T1000 (cell line): ENCODE results near the gene TSFM.
"Not testable (repeated sequence)": the region's sequence is repeated elsewhere in the genome, so short reads cannot be mapped to it uniquely, and the experiment has no call there.

Experiments
- DNase-seq: peaks from one replicate; lab custom pipeline; 2025; ENCODE audit warnings: mixed read lengths; lab: John Stamatoyannopoulos, UW

Gene TSFM

DNA sequence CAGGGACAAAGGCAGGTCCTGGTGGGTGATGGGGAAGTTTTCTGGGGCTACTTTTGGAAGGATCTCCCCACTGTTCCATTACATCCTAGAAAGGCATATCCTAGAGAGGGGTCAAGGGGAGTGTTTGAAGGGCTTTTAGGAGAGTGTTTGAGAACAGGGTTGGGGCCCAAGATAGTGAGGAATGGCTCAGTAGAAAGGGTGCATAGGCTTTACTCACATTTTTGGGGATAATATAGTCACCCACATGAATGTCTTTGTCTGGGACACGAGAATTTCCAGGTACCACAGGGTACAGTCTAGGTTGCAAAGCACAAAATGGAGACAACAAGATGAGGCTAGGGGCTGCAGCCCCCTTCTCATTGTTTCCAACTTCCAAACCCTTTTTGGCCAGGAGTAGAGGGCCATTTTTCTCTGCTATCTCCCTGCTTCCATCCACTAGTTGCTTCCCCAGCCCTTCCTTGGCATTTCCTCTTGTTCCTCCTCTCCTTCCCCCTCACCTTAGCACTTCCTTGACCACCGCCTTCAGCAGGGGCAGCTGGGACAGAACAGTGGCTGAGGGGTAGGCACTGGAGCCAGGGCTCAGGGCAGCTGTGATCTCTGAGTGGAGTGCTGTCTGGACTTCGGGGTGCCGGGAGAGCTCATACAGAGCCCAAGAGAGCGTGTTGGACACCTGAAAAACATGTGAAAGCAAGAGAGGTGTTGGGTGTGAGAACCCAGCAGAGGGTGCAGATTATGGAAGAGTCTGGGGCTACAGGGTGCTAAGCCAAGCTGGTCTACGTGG is 18.5 kb upstream of the TSFM start:
- no peak for DNase-seq

DNA sequence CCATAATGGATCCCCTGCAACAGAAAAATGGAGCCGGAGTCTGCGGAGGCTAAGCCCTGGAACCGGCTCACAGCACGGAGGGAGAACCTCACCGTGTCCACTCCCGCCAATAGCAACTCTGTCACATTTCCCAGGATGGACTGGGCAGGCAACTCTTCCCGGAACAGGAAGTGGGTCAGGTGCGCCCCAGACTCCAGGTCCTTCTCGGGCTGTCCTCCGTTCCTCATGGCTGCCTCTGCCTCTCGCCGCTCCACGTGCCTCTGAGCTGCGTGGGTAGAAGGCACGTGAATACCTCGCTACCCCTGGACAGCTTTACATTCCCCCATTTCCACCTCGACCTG is 18.0 kb upstream of the TSFM start:
- no peak for DNase-seq

DNA sequence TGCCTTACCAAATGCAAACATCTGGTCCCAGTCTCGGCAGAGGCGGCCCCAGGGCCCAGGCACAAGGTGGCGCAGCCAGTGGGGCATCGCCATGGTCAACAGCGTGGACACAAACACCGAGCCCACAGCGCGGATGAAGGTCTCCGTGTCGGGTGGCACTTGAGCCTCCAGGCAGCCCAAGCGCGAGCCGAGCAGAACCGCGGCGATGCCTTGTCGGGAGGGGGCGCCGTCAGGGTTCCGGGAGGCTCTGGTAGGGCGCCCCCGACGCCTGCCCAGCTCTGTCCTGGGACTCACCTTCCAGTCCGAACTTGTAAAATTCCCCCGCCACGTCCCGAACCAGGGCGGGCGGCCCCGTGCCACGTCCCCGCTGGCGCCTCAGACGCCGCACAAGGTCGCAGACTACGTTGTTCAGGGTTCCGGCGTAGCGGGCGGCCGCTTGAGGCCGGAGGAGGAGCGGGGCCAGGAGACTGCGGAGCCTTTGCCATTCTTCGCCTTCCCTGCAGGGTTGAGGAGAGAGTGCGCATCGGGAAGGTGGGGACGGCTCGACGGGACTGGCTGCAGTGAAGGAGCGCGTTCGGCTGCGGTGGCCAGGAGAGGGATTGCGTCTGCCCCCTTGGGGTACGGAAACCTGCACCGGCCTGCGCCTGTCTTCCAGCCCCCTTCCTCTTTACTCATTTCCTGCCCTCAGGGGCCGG is 17.4 kb upstream of the TSFM start:
- DNase-seq = peak; percentile 96

DNA sequence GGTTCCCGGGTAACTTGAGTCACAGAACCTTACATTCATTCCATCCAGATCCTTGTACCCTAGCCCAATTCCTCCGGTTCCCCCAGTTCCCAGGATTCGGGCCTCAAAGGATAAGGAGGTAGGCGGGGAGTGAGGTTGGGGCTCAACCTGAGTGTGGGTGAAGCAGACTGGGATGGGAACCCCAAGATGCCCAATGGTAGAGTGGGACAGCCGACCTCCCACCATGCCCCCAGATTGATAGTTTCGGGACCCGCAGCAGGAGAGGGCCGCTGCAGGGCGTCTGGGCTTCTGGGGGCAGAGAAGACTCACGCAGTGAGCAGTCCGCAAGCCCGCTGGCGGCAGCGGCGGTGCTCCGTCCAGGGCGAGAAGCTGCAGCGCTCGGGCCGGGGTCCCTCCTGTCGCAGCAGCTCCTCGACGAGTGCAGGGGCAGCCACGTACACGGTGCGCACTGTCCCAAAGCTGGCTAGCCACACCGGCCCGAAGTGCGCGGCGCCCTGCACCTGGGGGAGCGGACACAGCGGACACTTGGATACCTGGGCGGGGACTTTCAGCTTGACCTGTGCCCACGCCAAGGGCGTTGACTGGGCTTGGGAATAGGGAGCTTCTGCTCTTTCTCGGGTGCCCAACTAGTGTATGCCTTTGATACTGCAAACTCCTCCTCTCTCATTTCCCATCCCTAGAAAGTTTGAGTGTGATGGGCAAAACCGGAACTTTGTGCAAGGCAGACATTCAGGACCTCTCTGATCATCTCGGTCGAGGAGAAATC is 16.7 kb upstream of the TSFM start:
- no peak for DNase-seq

DNA sequence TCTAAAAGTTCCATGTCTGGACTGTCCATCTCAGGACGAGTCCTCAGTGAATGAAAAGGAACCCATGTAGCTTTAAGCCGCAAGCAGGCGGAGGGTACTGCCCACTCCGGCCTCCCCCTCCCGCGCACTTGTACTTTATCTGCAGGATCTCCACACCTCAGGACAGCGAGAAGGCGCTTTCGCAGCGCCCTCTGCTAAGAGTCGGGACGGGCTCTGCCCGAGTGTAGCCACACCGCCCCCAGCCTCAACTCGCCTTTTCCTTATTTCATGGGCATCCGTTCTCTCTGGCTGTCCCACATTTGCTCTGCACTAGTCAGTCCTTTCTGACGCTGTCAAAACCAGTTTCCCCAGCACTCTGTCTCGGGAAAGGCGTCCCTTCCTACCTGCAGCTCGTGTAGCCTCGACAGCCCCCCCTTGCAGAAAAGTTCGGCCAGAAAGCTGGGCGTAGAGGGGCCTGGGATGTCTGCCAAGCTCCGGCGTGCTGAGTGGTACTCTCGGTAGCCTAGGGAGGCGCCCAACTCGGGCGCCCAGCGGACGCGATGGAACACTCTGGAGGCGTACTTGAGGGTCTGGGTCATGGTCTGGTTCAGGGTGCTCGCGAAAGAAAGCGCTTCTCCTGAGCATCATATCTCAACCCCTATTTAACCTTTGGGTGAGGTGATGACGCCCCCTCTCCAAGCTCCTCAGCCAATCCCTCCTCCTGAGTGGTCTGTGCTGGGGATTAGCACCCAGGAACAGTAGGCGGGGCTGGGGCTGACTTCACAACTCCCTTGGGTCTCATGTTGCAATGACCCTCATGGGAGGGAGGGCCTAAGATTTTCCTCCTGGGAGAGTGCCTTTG is 15.9 kb upstream of the TSFM start, which contains the start of gene CYP27B1:
Gene CYP27B1 (minus strand): TSS at position 615 of the 841 bp plus-strand sequence. CDS start 37 bp downstream, at position 578.
- DNase-seq = no peak

DNA sequence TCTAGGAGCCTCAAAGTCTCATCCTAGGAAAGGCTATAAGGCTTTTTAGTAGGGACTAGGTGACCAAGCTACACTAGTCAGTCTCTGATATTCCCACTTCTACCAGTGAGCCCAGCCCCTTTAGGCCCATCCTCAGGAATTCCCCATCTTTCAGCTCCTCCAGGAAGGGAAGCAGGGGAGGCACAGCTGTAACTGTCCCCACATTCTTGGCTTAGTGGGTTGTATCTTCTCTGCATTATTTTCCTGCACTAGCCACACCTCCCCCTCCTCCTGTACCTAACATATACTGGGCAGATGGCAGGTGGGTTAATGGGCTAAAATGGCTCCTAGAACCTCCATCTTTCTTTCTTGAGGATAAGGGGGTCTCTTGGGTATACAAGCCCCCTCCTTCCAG is 15.3 kb upstream of the TSFM start:
- DNase-seq = no peak

DNA sequence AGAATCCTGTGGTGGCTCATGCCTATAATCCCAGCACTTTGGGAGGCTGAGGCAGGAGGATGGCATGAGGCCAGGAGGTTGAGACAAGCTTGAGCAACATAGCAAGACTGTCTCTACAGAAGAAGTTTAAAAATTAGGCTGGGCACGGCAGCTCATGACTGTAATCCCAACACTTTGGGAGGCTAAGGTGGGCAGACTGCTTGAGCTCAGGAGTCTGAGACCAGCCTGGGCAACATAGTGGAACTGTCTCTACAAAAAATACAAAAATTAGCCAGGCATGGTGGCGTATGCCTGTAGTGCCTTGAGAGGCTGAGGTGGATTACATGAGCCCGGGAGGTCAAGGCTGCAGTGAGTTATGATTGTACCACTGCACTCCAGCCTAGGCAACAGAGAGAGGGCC is 14.7 kb upstream of the TSFM start:
- DNase-seq = no peak

DNA sequence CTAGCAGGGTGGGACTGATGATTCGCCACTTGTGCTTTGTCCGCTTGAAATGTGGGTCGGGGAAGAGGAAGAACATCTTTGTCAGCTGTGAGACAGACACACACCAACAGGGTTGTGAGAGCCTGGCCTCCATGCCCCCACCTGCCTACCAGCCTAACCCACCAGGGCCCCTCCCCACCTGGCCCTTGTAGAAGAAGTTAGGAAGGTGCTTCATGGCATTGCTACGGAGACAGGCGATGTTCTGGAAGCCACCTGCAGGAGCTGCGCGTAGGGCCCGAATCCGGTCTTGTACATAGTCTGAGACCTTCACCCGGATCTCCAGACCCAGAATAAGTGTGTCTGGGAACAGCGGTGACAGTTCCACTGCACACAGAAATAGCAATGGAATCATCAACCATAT is 13.0 kb upstream of the TSFM start:
- no peak for DNase-seq

DNA sequence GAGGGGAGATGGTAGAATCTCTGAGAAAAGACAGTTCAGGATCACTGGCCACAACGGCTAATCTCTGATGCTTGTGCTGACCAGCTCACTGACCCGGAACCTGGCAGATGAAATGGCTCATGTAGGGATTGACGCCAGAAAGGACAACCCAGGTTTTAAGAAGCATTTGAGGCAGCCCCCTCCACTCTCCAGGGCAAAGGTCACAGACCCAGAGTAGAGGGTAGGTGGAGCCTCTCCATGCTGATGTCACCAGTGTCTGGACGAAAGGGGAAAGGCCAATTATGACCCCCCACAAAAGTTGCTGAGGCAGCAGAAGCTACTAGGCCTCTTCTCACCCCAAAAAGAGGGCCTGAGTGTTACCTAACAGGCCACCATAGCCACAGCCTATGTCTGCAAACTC is 11.9 kb upstream of the TSFM start:
- no peak for DNase-seq

DNA sequence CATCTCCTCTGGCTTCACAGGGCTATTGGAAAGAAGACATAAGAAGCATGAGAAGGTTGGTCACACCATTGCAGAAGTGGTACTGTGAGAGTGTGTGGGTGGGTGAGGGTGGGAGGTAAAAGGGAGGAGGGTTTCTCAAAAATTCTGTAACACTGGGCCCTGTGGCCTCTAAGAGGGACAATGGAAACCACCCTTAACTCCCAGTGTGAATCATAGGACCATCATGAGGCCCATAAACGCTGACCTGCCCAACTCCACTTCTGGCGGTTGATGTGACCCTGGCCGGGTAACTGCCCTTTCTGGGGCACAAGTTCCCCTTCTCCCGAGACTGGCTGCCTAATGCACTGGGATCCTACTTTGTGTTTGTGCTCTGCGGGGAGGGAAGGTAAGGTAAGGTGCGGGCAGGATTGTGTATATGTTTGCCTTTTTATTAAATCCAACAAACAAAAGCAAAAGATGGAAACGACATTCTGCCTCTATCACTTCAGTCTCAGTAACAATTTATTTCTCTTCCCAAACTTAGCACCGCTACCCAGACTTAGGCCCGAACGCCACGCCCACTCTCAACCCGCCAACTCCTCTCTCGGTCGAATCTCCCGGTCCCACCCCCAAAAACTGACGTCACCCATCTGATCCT is 11.2 kb upstream of the TSFM start:
- DNase-seq = no peak

DNA sequence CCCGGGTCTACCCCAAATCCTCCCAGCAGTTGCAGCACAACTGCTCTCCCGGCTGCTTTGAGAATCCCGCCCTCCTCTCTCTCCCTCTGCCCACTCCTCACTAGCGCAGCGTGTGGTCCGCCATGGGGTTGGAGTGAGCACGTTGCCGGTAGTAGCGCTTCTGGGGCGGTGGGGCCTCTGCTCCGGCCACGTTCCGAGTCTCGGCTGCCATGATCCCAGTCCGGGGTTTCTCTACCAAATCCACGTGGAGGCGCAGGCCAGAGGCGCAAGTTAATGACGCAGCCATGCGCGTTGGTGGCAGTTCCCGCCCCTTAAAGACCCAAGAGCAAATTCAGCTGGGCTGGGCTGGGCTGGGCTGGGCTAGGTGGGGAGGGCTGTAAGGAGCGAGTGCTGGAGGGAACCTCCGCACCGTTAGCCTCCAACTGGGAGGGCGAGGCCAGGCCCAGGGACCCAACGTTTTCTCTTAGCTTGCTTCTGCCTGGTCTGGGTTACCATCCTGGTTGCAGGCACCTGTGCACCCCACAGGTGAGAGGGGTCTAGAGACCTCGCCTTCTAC is 10.6 kb upstream of the TSFM start, which contains the start of gene METTL1:
Gene METTL1 (minus strand): TSS at position 233 of the 556 bp plus-strand sequence. CDS start 22 bp downstream, at position 211.
- DNase-seq = peak; percentile 100

DNA sequence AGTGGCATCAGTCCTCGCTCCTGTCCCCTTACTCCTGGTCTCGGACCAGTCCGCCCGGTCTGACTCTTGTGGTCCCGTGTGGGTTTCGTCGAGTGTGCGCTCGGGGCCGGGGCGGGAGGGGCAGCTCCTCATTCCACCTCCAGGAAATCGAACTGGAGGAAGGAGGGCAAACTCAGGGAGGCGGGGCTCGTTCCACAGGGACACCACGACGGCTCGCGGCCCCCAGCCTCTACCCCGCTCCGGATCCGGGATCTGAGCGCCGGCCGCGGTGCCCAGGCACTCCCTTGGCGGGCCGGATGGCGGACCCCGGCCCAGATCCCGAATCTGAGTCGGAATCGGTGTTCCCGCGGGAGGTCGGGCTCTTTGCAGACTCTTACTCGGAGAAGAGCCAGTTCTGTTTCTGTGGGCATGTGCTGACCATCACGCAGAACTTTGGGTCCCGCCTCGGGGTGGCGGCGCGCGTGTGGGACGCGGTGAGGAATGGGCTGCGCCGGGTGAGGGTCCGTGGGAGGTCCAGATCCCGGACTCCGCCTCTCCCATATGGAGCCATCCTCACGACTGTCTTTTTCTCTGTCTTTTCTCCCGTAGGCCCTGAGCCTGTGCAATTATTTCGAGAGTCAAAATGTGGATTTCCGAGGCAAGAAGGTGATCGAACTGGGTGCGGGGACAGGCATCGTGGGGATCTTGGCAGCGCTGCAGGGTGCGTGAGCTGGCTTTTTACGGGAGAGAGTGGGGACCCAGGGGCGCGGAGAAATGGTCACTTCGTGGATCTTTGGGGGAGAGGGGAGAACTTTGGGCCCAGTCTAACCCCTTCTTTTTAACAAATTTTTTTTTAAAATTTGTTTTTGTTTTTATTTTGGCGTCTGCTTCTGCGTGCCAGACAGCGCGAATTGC is 9.9 kb upstream of the TSFM start, which contains the start of gene EEF1AKMT3:
Gene EEF1AKMT3 (plus strand): TSS at position 186 of the 894 bp plus-strand sequence. CDS start 111 bp downstream, at position 297.
- DNase-seq = peak; percentile 100

DNA sequence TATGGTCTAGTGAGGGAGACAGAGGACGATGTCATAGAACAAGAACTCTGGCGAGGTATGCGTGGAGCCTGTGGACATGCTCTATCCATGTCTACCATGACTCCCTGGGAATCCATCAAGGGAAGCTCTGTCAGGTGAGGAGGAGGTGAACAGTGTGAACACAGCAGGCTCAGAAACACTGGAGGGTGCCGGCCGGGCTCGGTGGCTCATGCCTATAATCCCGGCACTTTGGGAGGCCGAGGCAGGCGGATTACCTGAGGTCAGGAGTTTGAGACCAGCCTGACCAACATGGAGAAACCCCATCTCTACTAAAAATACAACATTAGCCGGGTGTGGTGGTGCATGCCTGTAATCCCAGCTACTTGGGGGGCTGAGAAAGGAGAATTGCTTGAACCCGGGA is 8.0 kb upstream of the TSFM start:
- not testable (repeated sequence) for DNase-seq

DNA sequence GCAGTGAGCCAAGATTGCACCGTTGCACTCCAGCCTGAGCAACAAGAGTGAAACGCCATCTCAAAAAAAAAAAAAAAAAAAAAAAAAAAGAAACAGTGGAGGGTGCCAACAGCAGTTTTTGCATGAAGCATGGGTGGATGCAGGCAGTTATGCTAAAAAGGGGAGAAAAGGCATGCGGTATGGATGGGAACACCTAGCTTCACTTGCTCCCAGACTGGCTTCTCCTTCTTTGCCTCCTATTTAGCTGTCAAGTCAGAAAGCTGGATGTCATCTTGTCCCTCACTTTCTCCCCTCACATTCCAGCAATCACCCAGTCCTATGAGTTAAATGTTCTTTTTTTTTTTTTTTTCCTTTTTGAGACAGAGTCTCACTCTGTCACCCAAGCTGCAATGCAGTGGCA is 7.5 kb upstream of the TSFM start:
- DNase-seq = no peak

DNA sequence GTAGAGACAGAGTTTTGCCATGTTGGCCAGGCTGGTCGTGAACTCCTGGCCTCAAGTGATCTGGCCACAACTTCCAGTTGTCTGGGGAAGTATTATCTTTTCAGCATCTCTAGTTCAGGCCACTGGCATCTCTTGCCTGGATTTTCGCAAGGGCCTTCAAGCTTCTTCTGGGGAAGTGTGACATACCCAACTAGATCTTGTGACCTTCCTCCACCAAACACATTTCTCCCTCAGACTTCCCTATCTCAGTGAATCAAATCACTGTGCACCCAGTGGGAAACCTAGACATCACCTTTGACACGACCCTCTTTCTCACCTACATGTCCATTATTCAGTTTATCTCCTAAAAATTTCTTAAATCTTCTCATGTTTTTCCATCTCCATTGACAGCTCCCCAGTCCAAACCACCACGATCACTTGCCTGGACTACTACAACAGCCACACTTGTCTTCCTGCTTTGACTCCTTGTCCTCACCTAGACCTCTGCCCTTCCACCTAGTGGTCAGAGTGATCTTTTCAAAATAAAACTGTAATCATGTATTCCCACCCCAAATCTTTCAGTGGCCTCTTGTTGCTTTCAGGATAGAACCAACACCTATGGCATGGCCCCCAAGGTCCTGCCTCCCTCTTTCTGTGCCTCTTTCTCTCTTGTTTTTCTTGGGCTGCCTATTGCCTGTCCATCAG is 6.9 kb upstream of the TSFM start:
- no peak for DNase-seq

DNA sequence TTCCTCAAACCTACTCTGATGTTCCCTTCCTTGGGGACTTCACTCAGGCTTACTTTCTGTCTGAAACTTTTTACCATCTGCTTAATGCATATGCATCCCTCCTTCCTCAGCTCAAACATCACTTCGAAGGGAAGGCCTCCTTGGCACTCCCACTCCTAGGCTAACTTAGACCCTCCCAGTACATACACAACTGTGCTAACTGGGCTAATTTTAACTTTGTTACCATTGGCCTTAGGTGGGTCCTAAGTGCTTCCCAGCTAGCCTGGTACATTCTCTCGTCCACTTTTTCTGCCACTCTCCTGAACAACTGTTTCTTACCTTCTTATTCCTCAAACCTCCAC is 6.4 kb upstream of the TSFM start:
- no peak for DNase-seq

DNA sequence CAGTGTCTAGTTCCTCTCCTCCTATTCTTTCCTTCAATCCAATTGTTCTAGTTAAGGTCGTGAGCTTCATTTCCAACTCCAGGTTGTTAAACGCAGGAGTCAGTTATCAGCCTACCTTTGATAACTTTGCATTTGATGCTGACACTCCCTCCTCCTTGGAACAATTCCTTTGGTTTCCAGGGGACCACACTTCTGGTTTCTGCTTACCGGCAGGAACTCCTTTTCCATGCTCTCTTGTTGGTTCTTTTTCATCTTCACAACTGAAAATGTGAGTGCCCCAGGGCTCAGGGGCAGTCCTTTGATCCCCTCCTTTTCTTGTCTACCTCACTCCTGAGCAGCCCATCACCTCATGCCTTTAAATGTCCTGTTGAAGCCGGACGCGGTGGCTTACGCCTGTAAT is 5.2 kb upstream of the TSFM start:
- no peak for DNase-seq

DNA sequence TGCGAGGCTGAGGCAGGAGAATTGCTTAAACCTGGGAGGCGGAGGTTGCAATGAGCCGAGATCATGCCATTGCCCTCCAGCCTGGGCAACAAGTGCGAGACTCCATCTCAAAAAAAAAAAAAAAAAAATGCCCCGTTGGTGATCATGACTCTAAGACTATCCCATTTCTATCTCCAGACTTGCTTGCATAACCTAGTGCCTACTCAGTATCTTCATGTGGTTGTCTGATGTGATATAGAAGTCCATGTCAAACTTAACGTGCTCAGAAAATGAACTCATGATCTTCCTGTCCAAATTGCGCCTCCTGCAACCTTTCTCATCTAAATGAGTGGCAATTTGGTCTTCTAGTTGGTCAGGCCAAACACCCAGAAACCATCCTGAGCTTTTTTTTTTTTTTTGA is 4.7 kb upstream of the TSFM start:
- DNase-seq = no peak

DNA sequence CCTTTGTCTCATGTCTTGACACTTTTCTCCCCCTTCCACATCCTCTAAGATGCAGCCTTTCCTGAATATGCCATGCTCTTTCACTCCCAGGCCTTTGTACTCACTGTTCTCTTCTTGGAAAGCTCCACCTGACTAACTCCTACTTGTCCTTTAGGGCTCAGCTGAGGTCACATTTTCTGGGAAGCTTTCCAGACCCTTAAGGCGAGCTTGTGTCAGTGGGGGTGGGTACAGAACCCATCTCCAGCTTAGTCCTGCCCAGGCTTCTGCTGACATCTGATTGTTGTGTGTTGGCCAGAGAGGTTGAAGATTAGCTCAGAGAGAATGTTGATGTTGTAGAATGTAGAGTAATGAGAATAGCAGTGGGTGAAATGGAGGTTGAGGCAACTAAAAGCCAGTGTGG is 2.9 kb upstream of the TSFM start:
- DNase-seq = no peak
